Measurements from ENCODE around the gene INPP5J.

DNA sequence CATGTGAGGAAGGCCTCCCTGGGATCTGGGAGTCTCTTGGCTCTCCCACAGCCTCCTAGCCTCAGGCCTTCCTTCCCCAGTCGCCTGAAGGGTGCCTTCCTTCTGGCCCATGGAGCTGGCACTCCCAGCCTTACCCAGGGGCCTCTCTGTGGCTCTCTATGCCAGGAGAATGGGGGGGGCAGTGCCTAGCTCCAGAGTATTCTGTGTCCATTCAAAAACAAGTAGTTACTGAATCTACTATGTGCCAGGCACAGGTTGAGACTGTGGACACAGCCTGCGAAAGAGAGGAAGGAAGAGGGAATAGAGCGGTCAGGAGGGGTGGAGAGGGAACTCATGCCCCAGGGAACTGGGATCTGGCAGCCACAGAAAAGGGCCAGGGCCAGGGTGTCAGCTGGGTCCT is 20.3 kb downstream of the INPP5J start:
- no peak for TF ChIP-seq DPF2 (IDR thresholded peaks at IDR 0.05)
- no peak for TF ChIP-seq ASH2L (IDR thresholded peaks at IDR 0.05; ENCODE audit: borderline replicate concordance, low read depth)
- TF ChIP-seq, protein P1, sequence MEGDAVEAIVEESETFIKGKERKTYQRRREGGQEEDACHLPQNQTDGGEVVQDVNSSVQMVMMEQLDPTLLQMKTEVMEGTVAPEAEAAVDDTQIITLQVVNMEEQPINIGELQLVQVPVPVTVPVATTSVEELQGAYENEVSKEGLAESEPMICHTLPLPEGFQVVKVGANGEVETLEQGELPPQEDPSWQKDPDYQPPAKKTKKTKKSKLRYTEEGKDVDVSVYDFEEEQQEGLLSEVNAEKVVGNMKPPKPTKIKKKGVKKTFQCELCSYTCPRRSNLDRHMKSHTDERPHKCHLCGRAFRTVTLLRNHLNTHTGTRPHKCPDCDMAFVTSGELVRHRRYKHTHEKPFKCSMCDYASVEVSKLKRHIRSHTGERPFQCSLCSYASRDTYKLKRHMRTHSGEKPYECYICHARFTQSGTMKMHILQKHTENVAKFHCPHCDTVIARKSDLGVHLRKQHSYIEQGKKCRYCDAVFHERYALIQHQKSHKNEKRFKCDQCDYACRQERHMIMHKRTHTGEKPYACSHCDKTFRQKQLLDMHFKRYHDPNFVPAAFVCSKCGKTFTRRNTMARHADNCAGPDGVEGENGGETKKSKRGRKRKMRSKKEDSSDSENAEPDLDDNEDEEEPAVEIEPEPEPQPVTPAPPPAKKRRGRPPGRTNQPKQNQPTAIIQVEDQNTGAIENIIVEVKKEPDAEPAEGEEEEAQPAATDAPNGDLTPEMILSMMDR (IDR thresholded peaks at IDR 0.05 in 2 of 3, conservative IDR thresholded peaks at IDR 0.05 in 1 of 3; ENCODE audit: control insufficient read depth in 2 of 3, extremely low read depth in 1 of 3, insufficient read depth in 1 of 3, low read depth in 3 of 3, low read length in 3 of 3), result no peak
- no peak for TF ChIP-seq RAD21 (IDR thresholded peaks at IDR 0.05; ENCODE audit: insufficient read depth, low read depth, low read length)
- no peak for TF ChIP-seq JUND (IDR thresholded peaks at IDR 0.05; ENCODE audit: low read depth, low read length)
- no peak for TF ChIP-seq CREB1 (IDR thresholded peaks at IDR 0.05; ENCODE audit: low read depth)
- TF ChIP-seq EZH2 (IDR thresholded peaks at IDR 0.05; ENCODE audit: borderline replicate concordance, control insufficient read depth, low read depth, low read length), result no peak
- TF ChIP-seq, protein P2, sequence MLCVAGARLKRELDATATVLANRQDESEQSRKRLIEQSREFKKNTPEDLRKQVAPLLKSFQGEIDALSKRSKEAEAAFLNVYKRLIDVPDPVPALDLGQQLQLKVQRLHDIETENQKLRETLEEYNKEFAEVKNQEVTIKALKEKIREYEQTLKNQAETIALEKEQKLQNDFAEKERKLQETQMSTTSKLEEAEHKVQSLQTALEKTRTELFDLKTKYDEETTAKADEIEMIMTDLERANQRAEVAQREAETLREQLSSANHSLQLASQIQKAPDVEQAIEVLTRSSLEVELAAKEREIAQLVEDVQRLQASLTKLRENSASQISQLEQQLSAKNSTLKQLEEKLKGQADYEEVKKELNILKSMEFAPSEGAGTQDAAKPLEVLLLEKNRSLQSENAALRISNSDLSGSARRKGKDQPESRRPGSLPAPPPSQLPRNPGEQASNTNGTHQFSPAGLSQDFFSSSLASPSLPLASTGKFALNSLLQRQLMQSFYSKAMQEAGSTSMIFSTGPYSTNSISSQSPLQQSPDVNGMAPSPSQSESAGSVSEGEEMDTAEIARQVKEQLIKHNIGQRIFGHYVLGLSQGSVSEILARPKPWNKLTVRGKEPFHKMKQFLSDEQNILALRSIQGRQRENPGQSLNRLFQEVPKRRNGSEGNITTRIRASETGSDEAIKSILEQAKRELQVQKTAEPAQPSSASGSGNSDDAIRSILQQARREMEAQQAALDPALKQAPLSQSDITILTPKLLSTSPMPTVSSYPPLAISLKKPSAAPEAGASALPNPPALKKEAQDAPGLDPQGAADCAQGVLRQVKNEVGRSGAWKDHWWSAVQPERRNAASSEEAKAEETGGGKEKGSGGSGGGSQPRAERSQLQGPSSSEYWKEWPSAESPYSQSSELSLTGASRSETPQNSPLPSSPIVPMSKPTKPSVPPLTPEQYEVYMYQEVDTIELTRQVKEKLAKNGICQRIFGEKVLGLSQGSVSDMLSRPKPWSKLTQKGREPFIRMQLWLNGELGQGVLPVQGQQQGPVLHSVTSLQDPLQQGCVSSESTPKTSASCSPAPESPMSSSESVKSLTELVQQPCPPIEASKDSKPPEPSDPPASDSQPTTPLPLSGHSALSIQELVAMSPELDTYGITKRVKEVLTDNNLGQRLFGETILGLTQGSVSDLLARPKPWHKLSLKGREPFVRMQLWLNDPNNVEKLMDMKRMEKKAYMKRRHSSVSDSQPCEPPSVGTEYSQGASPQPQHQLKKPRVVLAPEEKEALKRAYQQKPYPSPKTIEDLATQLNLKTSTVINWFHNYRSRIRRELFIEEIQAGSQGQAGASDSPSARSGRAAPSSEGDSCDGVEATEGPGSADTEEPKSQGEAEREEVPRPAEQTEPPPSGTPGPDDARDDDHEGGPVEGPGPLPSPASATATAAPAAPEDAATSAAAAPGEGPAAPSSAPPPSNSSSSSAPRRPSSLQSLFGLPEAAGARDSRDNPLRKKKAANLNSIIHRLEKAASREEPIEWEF (IDR thresholded peaks at IDR 0.05; ENCODE audit: insufficient replicate concordance, low read depth, low read length), result no peak

Data from GM12878 (cell line).